Mucosa of descending colon (tissue), 3 donors: ENCODE data around the gene MYH1. TPM values are rescaled to one million over a fixed set of nuclear protein-coding genes. Genes with fewer than 3 reads are reported as not detected.

Experiments
- ATAC-seq: fragments of 200-7000 bp; cut with Tn5 transposase; one replicate; pipeline ENCODE4 v1.9.1; 2020; ENCODE audit warnings: mild to moderate bottlenecking, moderate library complexity
- DNase-seq, 3 donors: peaks; one replicate each; pipeline ENCODE4 v3.0.0-alpha.2; 2020
- H3K36me3 ChIP-seq: fragments of 200-600 bp; one replicate; pipeline ENCODE4 v1.8.0; 2021; ENCODE audit warnings: low read depth, mild to moderate bottlenecking
- H3K4me1 ChIP-seq: fragments of 200-600 bp; one replicate; pipeline ENCODE4 v1.8.0; 2021; ENCODE audit warnings: low read depth, mild to moderate bottlenecking
- H3K4me3 ChIP-seq: fragments of 200-600 bp; one replicate; pipeline ENCODE4 v1.8.0; 2021; ENCODE audit warnings: mild to moderate bottlenecking
- H3K9me3 ChIP-seq: fragments of 200-600 bp; one replicate; pipeline ENCODE4 v1.8.0; 2021; ENCODE audit warnings: mild to moderate bottlenecking
- intact Hi-C, 2 donors: fragments of 100-400 bp; cut with DNase I in 1 of 2; cut with micrococcal nuclease in 1 of 2; formaldehyde crosslinking; loops; one replicate each; pipeline versions ENCODE4 v1.11.0 to v1.11.1; 2022; cut with DNase I, micrococcal nuclease
- total RNA-seq, 3 donors: library from RNA; stranded (reverse); fragmentation: NEBNext Ultra II Directional in 2 of 3; extraction: Animal tissue kit (Norgen Biotek cat#: 25700) in 2 of 3; gene quantifications; one replicate each; pipeline versions ENCODE4 v1.2.1 to v1.2.4, GENCODE V29; 2021 to 2023
- TF ChIP-seq, protein P1 (sequence below): fragments of 200-600 bp; IDR thresholded peaks from one replicate; pipeline ENCODE4 v1.8.0; 2022; ENCODE audit warnings: antibody characterized with exemption, mild to moderate bottlenecking
- donor health status: DM: no; HTN: no; CAD: no; lungs with moderate emphysema.
- donor health status: DM: no; HTN: no; CAD: no.
- donor health status: DM: no; HTN: yes; CAD: no.

Gene MYH1
- total RNA-seq, 3 donors from 2014 or later, result 0.06 to 0.10 TPM; not detected in 1

DNA sequence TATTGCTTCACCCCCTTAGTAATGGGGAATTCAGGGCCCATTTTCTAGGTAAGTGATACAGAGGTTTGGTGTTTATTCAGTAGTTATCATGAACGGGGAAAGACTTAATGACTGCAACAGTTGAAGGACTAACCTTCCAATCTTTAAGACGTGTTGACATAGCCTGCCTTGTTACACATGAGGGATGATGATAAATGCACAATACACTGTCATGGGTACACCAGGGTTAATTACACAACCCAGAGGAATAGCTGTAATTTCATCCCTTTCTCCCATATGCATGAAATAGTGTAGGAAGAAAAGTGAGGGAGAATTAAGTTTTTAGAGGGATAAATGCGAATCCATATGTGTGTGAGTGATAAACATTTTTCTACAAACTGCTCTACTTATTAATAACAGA, 59.6 kb downstream of the MYH1 start:
- Histone ChIP-seq H3K4me1 (peaks cover 5% of the 10 kb centered on the region), H3K36me3 (no peaks in the 10 kb centered on the region), H3K9me3 (no peaks in the 10 kb centered on the region), H3K4me3 (no peak overlapping the region)
- no peak for ATAC-seq
- intact Hi-C loops, result no loop called here
- no peak for DNase-seq
- TF ChIP-seq, protein P1, sequence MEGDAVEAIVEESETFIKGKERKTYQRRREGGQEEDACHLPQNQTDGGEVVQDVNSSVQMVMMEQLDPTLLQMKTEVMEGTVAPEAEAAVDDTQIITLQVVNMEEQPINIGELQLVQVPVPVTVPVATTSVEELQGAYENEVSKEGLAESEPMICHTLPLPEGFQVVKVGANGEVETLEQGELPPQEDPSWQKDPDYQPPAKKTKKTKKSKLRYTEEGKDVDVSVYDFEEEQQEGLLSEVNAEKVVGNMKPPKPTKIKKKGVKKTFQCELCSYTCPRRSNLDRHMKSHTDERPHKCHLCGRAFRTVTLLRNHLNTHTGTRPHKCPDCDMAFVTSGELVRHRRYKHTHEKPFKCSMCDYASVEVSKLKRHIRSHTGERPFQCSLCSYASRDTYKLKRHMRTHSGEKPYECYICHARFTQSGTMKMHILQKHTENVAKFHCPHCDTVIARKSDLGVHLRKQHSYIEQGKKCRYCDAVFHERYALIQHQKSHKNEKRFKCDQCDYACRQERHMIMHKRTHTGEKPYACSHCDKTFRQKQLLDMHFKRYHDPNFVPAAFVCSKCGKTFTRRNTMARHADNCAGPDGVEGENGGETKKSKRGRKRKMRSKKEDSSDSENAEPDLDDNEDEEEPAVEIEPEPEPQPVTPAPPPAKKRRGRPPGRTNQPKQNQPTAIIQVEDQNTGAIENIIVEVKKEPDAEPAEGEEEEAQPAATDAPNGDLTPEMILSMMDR, result no peak

GRCh38 chr17:10457952-10458351, 60.4 kb downstream of the MYH1 start:
- Histone ChIP-seq H3K36me3 (no peaks in the 10 kb centered on the region), H3K9me3 (no peaks in the 10 kb centered on the region), H3K4me1 (peaks cover 5% of the 10 kb centered on the region), H3K4me3 (no peak overlapping the region)
- intact Hi-C loops, result no loop called here
- ATAC-seq, result peak; percentile 51
- TF ChIP-seq, protein P1, result no peak
- DNase-seq, result no peak

DNA sequence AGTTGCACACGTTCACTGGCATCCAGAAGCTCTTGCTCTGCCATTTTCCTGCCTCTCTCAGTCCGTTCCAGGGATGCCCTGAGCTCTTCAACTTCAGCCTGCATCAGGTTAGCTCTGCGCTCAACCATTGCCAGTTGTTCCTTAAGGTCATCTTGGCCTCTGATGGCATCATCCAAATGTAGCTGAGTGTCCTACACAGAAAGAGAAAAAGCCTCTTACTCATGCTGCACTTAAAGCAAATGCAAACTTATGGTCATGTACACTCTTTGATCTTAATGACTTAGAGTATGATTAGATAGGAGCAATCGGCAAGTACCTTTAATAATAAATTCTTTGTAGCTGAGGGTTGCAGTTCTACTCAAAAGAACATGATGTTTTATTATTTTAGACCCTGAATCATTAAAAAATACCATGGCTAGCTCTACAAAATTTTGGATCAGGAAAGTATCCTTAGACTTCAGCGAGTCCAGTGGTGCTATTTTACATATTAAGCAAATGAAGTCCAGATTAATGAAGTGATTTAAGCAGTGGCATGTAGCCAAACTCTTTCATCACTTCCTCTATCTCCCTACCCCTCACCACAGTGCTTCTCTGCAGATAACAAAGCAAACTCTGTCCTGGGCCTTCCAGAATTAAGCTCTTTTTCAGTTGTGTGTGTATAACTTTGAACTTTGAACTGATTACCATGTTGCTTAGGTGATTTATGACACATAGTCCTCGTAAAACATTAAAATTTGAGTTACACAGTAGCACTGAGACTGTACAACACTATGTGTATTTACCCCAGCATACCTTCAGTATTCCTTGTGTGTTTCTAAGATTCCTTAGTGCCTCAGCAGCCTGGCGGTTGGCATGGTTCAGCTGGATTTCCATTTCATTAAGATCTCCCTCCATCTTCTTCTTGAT, 71.1 kb downstream of the MYH1 start:
- H3K9me3 ChIP-seq, result no peaks in the 10 kb centered on the region
- H3K36me3 ChIP-seq, result no peaks in the 10 kb centered on the region
- ATAC-seq, result peak; percentile 98
- peak in 2 of 3 donors; percentile 38 to 47 for DNase-seq
- TF ChIP-seq, protein P1, result no peak
- peaks cover 5% of the 10 kb centered on the region for H3K4me1 ChIP-seq
- H3K4me3 ChIP-seq, result no peak overlapping the region
- intact Hi-C loops, result no loop called here

Other genes with a start within 250 kb of the MYH1 start
- under 1 TPM in 1 of 3 donors, not detected in 2; 0.05 TPM for gene MYH13, start 145.5 kb downstream of the MYH1 start, total RNA-seq
- gene MYH8, start 96.6 kb downstream of the MYH1 start, total RNA-seq, result not detected
- gene MYH4, start 49.0 kb downstream of the MYH1 start, total RNA-seq, result not detected
- 1 to 10 TPM in 1 of 3 donors, under 1 TPM in 1, not detected in 1; 0.41 to 1.0 TPM for gene MYH2, start 31.1 kb upstream of the MYH1 start, total RNA-seq
- 1 to 10 TPM; 2.0 to 3.2 (median 2.3) TPM for gene MYH3, start 138.8 kb upstream of the MYH1 start, total RNA-seq
- gene SCO1, start 179.0 kb upstream of the MYH1 start, total RNA-seq, result 10 to 100 TPM; 32.1 to 39.0 (median 38.3) TPM
- 1 to 10 TPM; 6.9 to 8.7 (median 8.5) TPM for gene ADPRM, start 179.1 kb upstream of the MYH1 start, total RNA-seq
- gene TMEM220, start 211.5 kb upstream of the MYH1 start, total RNA-seq, result 10 to 100 TPM; 14.9 to 29.5 (median 22.4) TPM